A549 treated with AZD2906 at 1 μM for 4 hours (cell line): ENCODE measurements around the gene ZMAT3. TPM values are rescaled to one million over a fixed set of nuclear protein-coding genes. Genes with fewer than 3 reads are reported as not detected.

Experiments
- total RNA-seq: library from RNA; stranded (reverse); fragments of 200-300 nt; extraction: Qiagen RNA extraction; gene quantifications from 5 replicates; pipeline ENCODE4 v1.2.3, GENCODE V29; 2022

ZMAT3 gene
- total RNA-seq = 5.5 to 6.6 TPM (median 6.0 TPM) in 5 replicates

DNA sequence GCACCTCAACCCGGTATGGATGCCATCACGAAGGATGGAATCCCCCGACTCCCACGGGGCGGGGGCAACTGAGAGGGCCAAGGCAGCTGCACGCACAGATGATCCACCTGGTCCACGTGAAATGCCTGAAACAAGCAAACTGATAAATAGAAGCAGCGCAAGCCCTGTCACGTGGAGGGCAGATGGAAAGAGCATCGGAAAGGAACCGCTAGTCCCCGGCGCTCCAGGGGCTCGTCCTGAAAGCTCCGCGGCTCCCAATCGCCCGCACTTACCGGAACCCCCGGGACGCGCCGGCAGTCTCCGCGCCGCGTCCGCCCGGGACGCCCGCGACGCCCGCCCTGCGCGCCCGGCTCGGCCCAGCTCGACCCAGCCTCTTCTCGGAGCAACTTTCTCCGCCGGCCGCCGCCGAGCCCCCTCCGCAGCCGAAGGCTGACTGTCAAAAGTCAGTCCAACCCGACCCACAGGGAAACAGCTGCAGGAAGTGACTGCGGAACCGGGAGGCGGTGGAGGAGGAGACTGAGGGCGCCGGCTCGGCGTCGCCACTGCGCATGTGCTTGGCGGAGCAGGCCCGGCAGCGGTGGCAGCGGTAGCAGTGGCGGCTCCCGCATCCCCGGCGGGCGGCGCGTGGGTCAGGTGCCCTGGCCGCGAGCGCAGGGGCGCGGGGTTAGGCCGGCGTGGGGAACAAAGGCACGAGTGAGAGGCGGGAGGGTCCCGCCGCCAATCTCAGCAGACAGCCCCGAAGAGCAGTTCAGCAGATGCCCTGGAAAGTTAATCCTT, at the start of gene ZMAT3:
Gene ZMAT3 (minus strand): TSS at position 487 of the 777 bp plus-strand sequence. CDS start 4,057 bp downstream, outside the sequence.

Other genes starting within 250 kb of the ZMAT3 start
- 4.5 to 7.1 TPM (median 6.8 TPM) in 5 replicates for gene PIK3CA, start 76.5 kb upstream of the ZMAT3 start, total RNA-seq
- 0.97 to 1.6 TPM (median 1.1 TPM) in 5 replicates for gene KCNMB3, start 179.3 kb upstream of the ZMAT3 start, total RNA-seq